WTC11 (cell line): ENCODE measurements around the gene MAB21L3. TPM values are rescaled to one million over a fixed set of nuclear protein-coding genes. Genes with fewer than 3 reads are reported as not detected.

Experiments used
- ATAC-seq: fragments of 200-7000 bp; cut with Tn5 transposase; 2 replicates; pipeline ENCODE4 v1.10.0; 2021; ENCODE audit warnings: mild to moderate bottlenecking, moderate library complexity
- Bru-seq: library from RNA; stranded (reverse); fragments of 400-500 nt; gene quantifications from one replicate; lab custom pipeline; 2021; lab: Mats Ljungman, UMichigan
- CTCF ChIA-PET: fragments of 300-600 bp; sonication (Branson Sonifier 250); formaldehyde crosslinking; loops from one replicate; lab custom pipeline; 2021; ENCODE audit warnings: antibody characterized with exemption; lab: Charles Lee
- POLR2A ChIA-PET: fragments of 350-600 bp; sonication (Branson Sonifier 250); formaldehyde crosslinking; loops from one replicate; lab custom pipeline; 2021; ENCODE audit warnings: antibody characterized with exemption; lab: Charles Lee
- DNase-seq: peaks from one replicate; pipeline ENCODE4 v3.0.0; 2021; ENCODE audit warnings: low spot score
- H3K27ac Mint-ChIP-seq: 2 replicates; pipeline ENCODE4 v1.8.0; 2021; ENCODE audit warnings: mixed read lengths
- H3K27me3 Mint-ChIP-seq: 2 replicates; pipeline ENCODE4 v1.8.0; 2021; ENCODE audit warnings: low read depth, mild to moderate bottlenecking, moderate library complexity, mixed read lengths
- H3K36me3 Mint-ChIP-seq: 2 replicates; pipeline ENCODE4 v1.8.0; 2021; ENCODE audit warnings: mixed read lengths
- H3K4me1 Mint-ChIP-seq: 2 replicates; pipeline ENCODE4 v1.8.0; 2022; ENCODE audit warnings: mixed read lengths
- H3K4me3 Mint-ChIP-seq: 2 replicates; pipeline ENCODE4 v1.8.0; 2021; ENCODE audit warnings: mild to moderate bottlenecking, moderate library complexity, mixed read lengths
- H3K9me3 Mint-ChIP-seq: 2 replicates; pipeline ENCODE4 v1.8.0; 2021; ENCODE audit warnings: mixed read lengths
- AFF4 ChIP-seq: sonication (generic); formaldehyde crosslinking; IDR thresholded peaks from 2 replicates; pipeline ENCODE4 v1.8.1; 2023; ENCODE audit warnings: mild to moderate bottlenecking, missing genetic modification reagents, borderline replicate concordance
- CBFB ChIP-seq: sonication (generic); formaldehyde crosslinking; IDR thresholded peaks from 2 replicates; pipeline ENCODE4 v1.8.1; 2022; ENCODE audit warnings: mild to moderate bottlenecking, low read depth, missing genetic modification reagents
- GTF2I ChIP-seq: fragments of 250-450 bp; sonication (Bioruptor Pico); conservative IDR thresholded peaks from 2 replicates; pipeline ENCODE4 v1.4.0; 2021; ENCODE audit warnings: mild to moderate bottlenecking
- MXD4 ChIP-seq: fragments of 250-450 bp; sonication (Bioruptor Pico); IDR thresholded peaks from 2 replicates; pipeline ENCODE4 v1.8.0; 2021; ENCODE audit warnings: mild to moderate bottlenecking, moderate library complexity, borderline replicate concordance
- MYBL2 ChIP-seq: sonication (generic); formaldehyde crosslinking; IDR thresholded peaks from 2 replicates; pipeline ENCODE4 v1.8.1; 2023; ENCODE audit warnings: mild to moderate bottlenecking, moderate library complexity, missing genetic modification reagents
- SOX15 ChIP-seq: fragments of 250-450 bp; sonication (Bioruptor Pico); IDR thresholded peaks from 2 replicates; pipeline ENCODE4 v1.9.0; 2021; ENCODE audit warnings: mild to moderate bottlenecking
- ZNF121 ChIP-seq: sonication (generic); formaldehyde crosslinking; IDR thresholded peaks from 2 replicates; pipeline ENCODE4 v1.8.0; 2023; ENCODE audit warnings: missing genetic modification reagents
- long read RNA-seq, 3 experiments: library from RNA in 1 of 3; library from capped mRNA in 1 of 3; library from polyadenylated mRNA in 1 of 3; unstranded in 2 of 3; stranded (forward) in 1 of 3; transcript quantifications; one replicate each; pipeline ENCODE4 v2.0.0, GENCODE V29; 2021
- total RNA-seq: library from RNA; stranded (reverse); gene quantifications from 3 replicates; pipeline ENCODE4 v1.2.3, GENCODE V29; 2021
- TF ChIP-seq, protein P1 (sequence below): fragments of 250-450 bp; sonication (Bioruptor Pico); IDR thresholded peaks from 2 replicates; pipeline ENCODE4 v1.9.0; 2021; ENCODE audit warnings: mild to moderate bottlenecking
- TF ChIP-seq, protein P2 (sequence below): sonication (generic); formaldehyde crosslinking; IDR thresholded peaks from 2 replicates; pipeline ENCODE4 v1.8.0; 2022; ENCODE audit warnings: mild to moderate bottlenecking, missing genetic modification reagents
- TF ChIP-seq, protein P3 (sequence below): fragments of 250-450 bp; sonication (Bioruptor Pico); IDR thresholded peaks from 2 replicates; pipeline ENCODE4 v1.9.0; 2021; ENCODE audit warnings: mild to moderate bottlenecking, borderline replicate concordance
- TF ChIP-seq, protein P4 (sequence below): sonication (generic); formaldehyde crosslinking; conservative IDR thresholded peaks from 2 replicates; pipeline ENCODE4 v1.8.1; 2023; ENCODE audit warnings: mild to moderate bottlenecking, low read depth, missing genetic modification reagents, moderate library complexity

The MAB21L3 gene
- not detected in 3 replicates for total RNA-seq
- Bru-seq, nascent RNA, result percentile 2 among the genes with signal in this experiment
- long read RNA-seq, experiment 1, result 0 reads
- long read RNA-seq, experiment 2, result 0 reads
- long read RNA-seq, experiment 3, result 0 reads

GRCh38 chr1:116110567-116111523, at the start of gene MAB21L3:
MAB21L3 (plus strand) TSS chr1:116111399; CDS start chr1:116112616, 1,217 bp downstream.
- Mint-ChIP-seq H3K27me3 (no peaks in the 10 kb centered on the region), H3K4me1 (peaks cover 9% of the 10 kb centered on the region; the same call in 1 of the 2 replicates), H3K36me3 (no peaks in the 10 kb centered on the region), H3K9me3 (no peaks in the 10 kb centered on the region), H3K4me3 (no peak within 1 kb of the TSS), H3K27ac (no peak within 1 kb of the TSS)
- DNase-seq (no peak), ATAC-seq (no peak)
- POLR2A ChIA-PET, result no interaction called here
- TF ChIP-seq ZNF121 (CRISPR knock-in tag), result no peak
- TF ChIP-seq, protein P1, sequence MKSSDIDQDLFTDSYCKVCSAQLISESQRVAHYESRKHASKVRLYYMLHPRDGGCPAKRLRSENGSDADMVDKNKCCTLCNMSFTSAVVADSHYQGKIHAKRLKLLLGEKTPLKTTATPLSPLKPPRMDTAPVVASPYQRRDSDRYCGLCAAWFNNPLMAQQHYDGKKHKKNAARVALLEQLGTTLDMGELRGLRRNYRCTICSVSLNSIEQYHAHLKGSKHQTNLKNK, result no peak
- no peak for TF ChIP-seq CBFB
- CTCF ChIA-PET, result interaction anchor here (1.0 kb wide), 1 partner anchor 404 kb away, joined by 5 read pairs; no protein-coding TSS in a partner anchor

- no peaks in the 10 kb centered on the region for H3K27me3 Mint-ChIP-seq
- ATAC-seq (no peak), DNase-seq (no peak)
- no peaks in the 10 kb centered on the region for H3K4me1 Mint-ChIP-seq
- H3K4me3 Mint-ChIP-seq, result no peak overlapping the region
- H3K36me3 Mint-ChIP-seq, result peaks cover 21% of the 10 kb centered on the region
- H3K9me3 Mint-ChIP-seq, result peaks cover 23% of the 10 kb centered on the region
- CTCF ChIA-PET, result interaction anchor here (1.4 kb wide), 1 partner anchor 423 kb away, joined by 3 read pairs; no protein-coding TSS in a partner anchor
- no peak overlapping the region for H3K27ac Mint-ChIP-seq
- TF ChIP-seq MXD4 (CRISPR knock-in tag) (no peak), AFF4 (CRISPR knock-in tag) (no peak), MYBL2 (CRISPR knock-in tag) (no peak), SOX15 (CRISPR knock-in tag) (no peak), GTF2I (CRISPR knock-in tag) (no peak)
- TF ChIP-seq, protein P2, sequence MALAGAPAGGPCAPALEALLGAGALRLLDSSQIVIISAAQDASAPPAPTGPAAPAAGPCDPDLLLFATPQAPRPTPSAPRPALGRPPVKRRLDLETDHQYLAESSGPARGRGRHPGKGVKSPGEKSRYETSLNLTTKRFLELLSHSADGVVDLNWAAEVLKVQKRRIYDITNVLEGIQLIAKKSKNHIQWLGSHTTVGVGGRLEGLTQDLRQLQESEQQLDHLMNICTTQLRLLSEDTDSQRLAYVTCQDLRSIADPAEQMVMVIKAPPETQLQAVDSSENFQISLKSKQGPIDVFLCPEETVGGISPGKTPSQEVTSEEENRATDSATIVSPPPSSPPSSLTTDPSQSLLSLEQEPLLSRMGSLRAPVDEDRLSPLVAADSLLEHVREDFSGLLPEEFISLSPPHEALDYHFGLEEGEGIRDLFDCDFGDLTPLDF (CRISPR knock-in tag), result no peak
- TF ChIP-seq, protein P3, sequence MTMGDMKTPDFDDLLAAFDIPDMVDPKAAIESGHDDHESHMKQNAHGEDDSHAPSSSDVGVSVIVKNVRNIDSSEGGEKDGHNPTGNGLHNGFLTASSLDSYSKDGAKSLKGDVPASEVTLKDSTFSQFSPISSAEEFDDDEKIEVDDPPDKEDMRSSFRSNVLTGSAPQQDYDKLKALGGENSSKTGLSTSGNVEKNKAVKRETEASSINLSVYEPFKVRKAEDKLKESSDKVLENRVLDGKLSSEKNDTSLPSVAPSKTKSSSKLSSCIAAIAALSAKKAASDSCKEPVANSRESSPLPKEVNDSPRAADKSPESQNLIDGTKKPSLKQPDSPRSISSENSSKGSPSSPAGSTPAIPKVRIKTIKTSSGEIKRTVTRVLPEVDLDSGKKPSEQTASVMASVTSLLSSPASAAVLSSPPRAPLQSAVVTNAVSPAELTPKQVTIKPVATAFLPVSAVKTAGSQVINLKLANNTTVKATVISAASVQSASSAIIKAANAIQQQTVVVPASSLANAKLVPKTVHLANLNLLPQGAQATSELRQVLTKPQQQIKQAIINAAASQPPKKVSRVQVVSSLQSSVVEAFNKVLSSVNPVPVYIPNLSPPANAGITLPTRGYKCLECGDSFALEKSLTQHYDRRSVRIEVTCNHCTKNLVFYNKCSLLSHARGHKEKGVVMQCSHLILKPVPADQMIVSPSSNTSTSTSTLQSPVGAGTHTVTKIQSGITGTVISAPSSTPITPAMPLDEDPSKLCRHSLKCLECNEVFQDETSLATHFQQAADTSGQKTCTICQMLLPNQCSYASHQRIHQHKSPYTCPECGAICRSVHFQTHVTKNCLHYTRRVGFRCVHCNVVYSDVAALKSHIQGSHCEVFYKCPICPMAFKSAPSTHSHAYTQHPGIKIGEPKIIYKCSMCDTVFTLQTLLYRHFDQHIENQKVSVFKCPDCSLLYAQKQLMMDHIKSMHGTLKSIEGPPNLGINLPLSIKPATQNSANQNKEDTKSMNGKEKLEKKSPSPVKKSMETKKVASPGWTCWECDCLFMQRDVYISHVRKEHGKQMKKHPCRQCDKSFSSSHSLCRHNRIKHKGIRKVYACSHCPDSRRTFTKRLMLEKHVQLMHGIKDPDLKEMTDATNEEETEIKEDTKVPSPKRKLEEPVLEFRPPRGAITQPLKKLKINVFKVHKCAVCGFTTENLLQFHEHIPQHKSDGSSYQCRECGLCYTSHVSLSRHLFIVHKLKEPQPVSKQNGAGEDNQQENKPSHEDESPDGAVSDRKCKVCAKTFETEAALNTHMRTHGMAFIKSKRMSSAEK (CRISPR knock-in tag), result no peak
- TF ChIP-seq, protein P4, sequence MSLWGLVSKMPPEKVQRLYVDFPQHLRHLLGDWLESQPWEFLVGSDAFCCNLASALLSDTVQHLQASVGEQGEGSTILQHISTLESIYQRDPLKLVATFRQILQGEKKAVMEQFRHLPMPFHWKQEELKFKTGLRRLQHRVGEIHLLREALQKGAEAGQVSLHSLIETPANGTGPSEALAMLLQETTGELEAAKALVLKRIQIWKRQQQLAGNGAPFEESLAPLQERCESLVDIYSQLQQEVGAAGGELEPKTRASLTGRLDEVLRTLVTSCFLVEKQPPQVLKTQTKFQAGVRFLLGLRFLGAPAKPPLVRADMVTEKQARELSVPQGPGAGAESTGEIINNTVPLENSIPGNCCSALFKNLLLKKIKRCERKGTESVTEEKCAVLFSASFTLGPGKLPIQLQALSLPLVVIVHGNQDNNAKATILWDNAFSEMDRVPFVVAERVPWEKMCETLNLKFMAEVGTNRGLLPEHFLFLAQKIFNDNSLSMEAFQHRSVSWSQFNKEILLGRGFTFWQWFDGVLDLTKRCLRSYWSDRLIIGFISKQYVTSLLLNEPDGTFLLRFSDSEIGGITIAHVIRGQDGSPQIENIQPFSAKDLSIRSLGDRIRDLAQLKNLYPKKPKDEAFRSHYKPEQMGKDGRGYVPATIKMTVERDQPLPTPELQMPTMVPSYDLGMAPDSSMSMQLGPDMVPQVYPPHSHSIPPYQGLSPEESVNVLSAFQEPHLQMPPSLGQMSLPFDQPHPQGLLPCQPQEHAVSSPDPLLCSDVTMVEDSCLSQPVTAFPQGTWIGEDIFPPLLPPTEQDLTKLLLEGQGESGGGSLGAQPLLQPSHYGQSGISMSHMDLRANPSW (CRISPR knock-in tag), result no peak
- TF ChIP-seq, all 79 proteins: peak for 0
- POLR2A ChIA-PET, result no interaction called here
Measured at GRCh38 chr1:116062201-116062600, 49.0 kb upstream of the MAB21L3 start.
